Measurements from ENCODE around the gene PCCA.
"Not testable (repeated sequence)": the region's sequence is repeated elsewhere in the genome, so short reads cannot be mapped to it uniquely, and the experiment has no call there.

The PCCA gene

GRCh38 chr13:100141461-100141961 lies 52.6 kb downstream of the PCCA start:
- not testable (repeated sequence) for DNase-seq

GRCh38 chr13:100146534-100146933 lies 57.6 kb downstream of the PCCA start:
- no peak for DNase-seq

GRCh38 chr13:100147825-100148224 lies 58.9 kb downstream of the PCCA start:
- DNase-seq = no peak

- DNase-seq = no peak
These were observed 59.5 kb downstream of the PCCA start for GRCh38 chr13:100148422-100148821.

GRCh38 chr13:100149389-100149788 lies 60.5 kb downstream of the PCCA start:
- no peak for DNase-seq

- DNase-seq = not testable (repeated sequence)
These were observed 61.8 kb downstream of the PCCA start for GRCh38 chr13:100150711-100151110.

GRCh38 chr13:100154842-100155416 lies 66.0 kb downstream of the PCCA start:
- DNase-seq = no peak

- DNase-seq = no peak
These were observed 67.9 kb downstream of the PCCA start for GRCh38 chr13:100156788-100157187.

- no peak for DNase-seq
These were observed 69.7 kb downstream of the PCCA start for GRCh38 chr13:100158569-100158968.

- no peak for DNase-seq
These were observed 70.7 kb downstream of the PCCA start for GRCh38 chr13:100159584-100159983.

GRCh38 chr13:100160450-100160849 lies 71.6 kb downstream of the PCCA start:
- DNase-seq = no peak

GRCh38 chr13:100163375-100163774 lies 74.5 kb downstream of the PCCA start:
- DNase-seq = no peak

GRCh38 chr13:100173203-100173602 lies 84.3 kb downstream of the PCCA start:
- no peak for DNase-seq

- not testable (repeated sequence) for DNase-seq
These were observed 85.6 kb downstream of the PCCA start for GRCh38 chr13:100174455-100174854.

GRCh38 chr13:100175078-100175802 lies 86.3 kb downstream of the PCCA start:
- no peak for DNase-seq

GRCh38 chr13:100175803-100176182 lies 86.9 kb downstream of the PCCA start:
- DNase-seq = no peak

- DNase-seq = no peak
These were observed 88.0 kb downstream of the PCCA start for GRCh38 chr13:100176801-100177400.

GRCh38 chr13:100178309-100178708 lies 89.4 kb downstream of the PCCA start:
- DNase-seq = no peak

- peak; percentile 16 for DNase-seq
These were observed 90.4 kb downstream of the PCCA start for GRCh38 chr13:100179276-100179675.

GRCh38 chr13:100182900-100183490 lies 94.1 kb downstream of the PCCA start:
- DNase-seq = no peak

- no peak for DNase-seq
These were observed 95.2 kb downstream of the PCCA start for GRCh38 chr13:100184095-100184494.

- no peak for DNase-seq
These were observed 106.7 kb downstream of the PCCA start for GRCh38 chr13:100195568-100195967.

GRCh38 chr13:100196375-100196774 lies 107.5 kb downstream of the PCCA start:
- no peak for DNase-seq

- no peak for DNase-seq
These were observed 108.2 kb downstream of the PCCA start for GRCh38 chr13:100197116-100197515.

Measured in suppressor macrophage treated with lipopolysaccharide for 4 hours (primary cell).